CD1c-positive myeloid dendritic cell (primary cell): ENCODE results near the gene BRD1.
"Not testable (repeated sequence)": the region's sequence is repeated elsewhere in the genome, so short reads cannot be mapped to it uniquely, and the experiment has no call there.

Source experiments
- DNase-seq: peaks from one replicate; pipeline ENCODE4 v3.0.0-alpha.2; 2016; ENCODE audit errors: extremely low spot score

Gene BRD1

DNA sequence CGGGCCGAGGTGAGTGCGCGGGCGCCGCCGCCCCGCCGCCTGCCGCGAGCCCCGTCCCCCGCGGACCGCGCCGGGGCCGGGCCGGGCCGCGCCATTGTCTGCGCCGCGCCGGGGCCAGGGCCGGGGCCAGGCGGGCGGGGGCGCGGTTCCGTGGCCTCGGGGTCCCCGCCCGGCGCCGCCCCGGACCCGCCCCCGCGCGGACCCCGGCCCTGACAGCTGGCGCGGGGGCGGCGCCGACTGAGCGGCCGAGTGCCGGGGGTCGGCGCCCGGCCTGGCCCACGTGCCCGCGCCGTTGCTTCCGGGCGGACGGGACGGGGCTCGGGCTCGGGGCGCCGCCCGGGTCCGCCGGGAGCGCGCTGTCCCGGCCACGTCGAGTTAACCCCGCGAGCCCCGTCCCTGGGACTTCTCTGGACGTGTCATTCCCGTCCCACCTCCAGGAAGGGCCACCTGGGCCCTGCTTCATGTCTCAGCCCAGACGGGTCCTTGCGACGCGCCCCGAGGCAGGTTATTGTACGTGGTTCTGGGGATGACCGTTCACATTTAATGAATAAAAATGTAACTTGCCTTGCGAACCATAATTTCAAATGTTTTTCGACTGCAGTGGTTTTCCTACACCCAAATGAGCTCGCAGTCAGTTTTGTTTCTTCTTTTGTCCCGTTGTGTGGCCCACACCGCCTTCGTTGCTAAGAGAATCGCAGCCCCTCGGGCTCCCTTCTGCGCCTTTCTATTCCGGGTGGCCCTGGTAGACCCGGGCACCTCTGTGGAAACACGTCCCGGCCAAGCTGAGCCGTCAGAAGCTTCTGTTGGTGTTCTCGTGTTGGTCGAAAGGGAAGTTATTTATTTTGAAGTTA, 26.5 kb upstream of the BRD1 start:
- DNase-seq: peak; percentile 34

DNA sequence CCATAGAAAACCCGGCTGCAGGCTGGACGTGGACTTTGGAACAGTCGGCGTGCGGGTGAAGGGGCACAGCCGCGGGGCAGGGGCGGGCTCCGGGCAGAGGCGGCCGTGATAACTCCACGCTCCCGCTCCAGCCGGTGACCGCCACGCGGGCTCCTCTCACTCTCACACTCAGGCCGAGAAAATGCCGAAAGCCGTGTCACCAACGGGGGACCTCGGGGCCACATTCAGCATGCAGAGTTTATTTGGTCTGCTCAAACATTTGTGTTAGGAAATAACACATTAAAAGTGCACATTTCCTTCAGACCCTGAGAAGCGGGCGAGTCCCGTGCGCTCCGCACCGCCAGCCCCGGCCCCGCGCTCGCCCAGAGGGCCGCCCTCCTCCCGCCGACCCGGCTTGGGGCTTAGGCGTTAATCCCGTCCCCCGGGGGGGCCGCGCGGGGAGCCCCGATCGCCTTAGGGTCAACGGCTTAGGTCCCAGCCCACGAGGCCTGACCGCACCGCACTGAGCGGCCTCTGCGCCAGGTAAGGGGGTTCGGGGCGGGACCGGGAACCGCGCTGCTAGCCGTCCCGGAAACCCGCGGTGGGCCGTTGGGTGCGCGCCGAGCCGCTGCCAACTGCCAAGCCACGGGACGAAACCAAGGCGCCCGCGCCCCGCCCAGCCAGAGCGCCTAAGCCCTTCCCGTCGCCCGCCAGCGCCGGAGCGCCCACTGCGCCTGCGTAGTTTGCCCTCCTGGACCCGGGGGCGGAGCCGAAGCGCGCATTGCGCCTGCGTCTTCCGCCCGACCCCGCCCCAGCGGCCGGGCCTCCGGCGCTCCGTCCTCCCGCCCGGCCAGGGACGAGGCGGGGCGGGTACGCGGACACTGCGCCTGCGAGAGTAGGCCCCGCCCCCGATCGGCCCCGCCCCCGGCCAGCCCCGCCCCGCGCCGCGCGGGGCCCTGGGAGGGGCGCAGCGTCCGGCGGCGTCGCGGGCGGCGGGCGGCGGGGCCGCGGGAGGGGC, 25.5 kb upstream of the BRD1 start, which contains the start of gene ZBED4:
Gene ZBED4, plus strand, starts transcription at position 947 of the 997 bp plus-strand sequence. CDS start 29,819 bp downstream, outside the sequence.
- peak; percentile 100 for DNase-seq

DNA sequence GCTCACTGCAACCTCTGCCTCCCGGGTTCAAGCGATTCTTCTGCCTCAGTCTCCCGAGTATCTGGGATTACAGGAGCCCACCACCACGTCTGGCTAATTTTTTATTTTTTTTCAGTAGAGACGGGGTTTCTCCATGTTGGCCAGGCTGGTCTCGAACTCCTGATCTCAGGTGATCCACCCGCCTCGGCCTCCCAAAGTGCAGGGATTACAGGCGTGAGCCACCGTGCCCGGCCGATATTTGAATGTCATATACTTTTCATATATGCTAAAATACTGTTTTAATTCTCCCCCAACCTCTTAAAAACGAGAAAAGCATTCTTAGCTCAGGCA, 24.9 kb upstream of the BRD1 start:
- not testable (repeated sequence) for DNase-seq

DNA sequence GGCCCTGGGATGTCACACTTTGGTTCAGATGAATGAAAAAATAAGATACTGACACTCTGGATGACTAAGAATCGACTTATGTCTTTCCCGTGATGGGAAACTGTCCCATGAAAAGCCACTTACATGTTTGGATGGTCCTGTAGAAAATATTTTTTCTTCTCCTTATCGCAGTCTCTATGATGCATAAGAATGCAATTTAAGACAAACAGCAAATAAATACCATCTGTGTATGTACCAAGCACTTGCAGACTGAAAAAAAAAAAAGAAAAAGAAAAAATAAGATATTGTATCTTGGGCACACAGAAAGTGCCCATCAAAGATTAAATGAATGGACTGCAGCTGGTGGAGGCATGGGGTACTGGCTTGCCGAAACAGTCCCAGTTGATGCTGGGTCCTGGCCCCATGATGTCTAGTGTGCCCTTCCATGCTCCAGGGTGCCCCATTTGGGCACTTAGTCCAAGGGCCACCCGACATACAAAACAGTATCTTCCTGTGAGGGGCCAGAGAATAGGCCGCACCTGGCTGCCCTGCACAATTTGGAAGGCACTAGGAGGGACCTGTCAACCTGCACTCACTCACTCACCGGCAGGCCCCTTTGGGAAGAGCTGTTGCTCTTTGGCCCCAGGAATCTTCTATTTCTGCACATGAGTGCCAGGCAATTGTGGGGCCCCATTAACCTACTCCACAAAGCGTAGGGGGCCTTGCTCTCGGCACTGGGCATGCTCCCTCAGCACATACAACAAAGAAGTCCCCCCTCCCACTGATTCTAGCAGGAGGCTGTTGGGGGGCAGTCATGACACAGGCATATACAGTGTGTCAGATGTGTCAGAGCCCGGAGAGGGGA, 23.5 kb upstream of the BRD1 start:
- no peak for DNase-seq

DNA sequence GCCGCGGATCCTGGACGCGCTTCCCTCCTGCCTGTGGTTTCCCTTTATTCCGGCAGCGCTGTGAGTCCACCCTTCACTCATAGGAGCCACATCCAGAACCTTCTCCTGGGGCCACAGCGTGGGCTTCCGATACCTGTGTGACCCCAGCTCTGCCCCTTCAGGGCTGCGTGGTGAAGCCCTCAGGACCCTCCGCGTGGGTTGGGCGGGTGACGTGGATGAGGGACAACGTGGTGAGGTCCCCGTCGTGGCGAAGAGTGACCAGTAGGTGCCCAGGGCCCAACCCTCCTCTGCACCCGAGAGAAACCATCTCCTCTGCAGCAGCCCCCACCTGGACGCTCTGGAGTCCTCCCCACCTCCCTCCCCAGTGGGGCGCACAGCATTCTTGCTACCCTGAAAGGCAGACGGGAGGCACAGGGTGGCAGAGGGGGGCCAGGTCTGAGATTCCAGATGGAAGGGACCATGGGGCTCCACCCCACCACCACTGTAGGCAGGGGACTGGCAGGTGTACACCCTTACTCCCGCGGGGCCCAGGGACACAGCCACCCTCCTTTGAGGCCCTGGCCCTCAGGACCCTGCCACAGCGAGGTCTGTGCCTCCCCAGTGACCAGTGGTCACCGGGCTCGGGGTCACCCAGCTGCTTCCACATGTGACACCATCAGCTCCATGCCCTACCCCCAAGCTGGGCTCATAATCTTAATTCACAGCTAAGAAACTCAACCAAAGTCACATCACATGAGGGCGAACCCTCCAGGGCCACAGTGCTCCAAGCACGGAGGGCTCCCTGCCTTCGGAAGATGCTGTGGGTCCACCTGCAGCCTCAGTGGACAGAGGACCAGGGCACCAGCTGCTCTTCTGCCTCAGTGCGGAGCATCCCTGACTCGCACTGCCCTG, 22.6 kb upstream of the BRD1 start:
- no peak for DNase-seq

DNA sequence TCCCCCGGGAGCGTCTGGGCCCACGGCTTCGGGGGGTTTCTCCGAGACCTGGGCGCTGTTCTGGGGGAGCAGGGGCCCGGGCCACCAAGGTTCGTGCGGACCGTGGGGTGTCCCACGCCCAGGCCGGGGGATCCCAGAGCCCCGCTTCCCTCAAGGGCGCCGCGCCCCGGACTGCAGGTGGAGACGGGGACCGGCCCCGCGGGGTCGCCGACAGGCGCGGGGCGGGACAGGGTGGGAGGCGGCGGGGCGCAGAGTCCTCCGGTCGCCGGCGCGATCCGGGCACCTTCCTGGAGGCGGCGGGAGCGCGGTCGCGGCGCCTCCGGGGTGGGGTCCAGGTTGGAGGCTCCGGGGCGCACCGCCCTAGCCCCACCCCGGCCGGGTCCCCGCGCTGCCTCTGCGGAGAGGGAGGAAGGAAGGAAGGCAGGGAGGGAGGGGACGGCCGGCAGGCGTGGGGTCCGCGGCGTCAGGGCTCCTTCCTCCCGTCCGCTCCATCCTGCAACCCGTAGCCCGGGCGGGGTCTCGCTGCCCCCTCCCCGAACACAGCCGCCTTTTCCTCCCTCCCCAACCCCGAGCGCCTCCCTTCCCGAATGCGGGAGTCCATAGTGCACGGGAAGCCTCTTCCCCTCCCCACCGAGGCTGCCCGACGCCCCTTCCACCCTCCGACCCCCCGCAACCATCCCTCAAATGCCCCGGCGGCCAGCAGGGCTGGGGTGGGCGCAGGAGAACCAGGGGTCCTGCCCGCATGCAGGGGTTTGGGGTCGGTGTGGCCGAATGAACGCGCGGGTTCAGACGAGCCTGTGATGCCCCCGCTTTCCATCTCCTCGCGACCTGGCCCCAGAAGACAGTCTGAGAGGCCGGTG, 21.7 kb upstream of the BRD1 start:
- DNase-seq: no peak

DNA sequence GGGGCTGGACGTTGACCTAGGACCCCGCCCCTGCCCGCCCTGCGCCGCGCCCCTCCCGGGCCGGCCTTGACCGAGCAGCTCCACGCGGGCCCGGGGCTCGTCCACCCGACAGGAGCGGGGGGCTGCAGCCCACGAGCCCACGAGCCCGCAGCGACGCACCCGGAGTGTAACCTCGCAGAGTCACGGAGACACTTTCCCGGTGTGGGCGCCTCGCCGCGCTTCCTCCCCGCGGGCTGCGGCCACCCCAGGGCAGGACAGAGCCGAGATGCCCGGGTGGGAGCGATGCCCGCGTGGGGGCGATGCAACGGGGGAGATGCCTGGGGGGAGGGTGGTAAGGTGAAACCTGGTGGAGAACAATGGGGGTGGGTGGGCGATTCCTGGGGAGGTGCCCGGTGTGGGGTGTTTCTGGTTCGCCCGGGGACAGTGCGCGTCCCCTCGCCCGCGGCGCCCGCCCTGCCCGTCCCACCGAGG, 21.1 kb upstream of the BRD1 start:
- peak; percentile 23 for DNase-seq

DNA sequence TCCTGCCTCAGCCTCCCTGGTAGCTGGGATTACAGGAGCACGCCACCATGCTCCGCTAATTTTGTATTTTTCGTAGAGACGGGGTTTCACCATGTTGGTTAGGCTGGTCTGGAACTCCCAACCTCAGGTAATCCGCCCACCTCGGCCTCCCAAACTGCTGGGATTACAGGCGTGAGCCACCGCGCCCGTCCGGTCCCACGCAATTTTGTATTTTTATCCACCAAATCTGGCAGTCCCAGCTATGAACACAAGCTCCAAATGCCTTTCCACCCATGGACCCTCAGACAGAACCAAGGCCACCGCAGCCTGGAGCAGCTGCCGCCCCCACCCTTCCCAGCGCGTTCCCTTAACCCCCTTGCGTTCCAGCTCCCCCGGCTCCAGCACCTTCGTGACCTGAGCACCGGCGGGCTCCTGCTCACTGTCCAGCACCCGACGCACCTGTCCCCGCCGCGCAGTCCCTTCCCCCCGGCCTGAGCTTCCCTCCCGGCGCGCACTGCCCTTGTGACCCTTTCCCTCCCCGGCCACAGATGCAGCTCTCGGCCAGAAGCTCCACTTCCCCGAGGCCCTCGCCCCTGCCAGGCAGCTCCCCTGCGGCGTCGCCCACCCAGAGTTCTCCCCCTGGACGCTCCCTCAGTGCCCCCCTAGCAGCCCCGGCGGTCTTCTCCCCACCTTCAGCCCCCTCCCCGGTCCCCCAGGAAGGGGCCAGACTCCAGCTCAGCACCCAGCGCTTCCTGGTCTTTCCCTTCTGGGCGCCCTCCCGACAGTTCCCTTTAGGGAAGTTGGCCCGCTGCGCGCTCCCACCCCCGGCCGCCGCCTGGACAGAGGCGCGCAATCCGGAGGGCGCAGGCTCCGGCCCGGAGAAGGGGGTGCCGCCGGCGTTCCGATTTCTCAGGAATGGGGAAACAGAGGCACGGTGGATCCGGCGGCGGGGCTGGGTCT, 20.3 kb upstream of the BRD1 start:
- peak; percentile 79 for DNase-seq

DNA sequence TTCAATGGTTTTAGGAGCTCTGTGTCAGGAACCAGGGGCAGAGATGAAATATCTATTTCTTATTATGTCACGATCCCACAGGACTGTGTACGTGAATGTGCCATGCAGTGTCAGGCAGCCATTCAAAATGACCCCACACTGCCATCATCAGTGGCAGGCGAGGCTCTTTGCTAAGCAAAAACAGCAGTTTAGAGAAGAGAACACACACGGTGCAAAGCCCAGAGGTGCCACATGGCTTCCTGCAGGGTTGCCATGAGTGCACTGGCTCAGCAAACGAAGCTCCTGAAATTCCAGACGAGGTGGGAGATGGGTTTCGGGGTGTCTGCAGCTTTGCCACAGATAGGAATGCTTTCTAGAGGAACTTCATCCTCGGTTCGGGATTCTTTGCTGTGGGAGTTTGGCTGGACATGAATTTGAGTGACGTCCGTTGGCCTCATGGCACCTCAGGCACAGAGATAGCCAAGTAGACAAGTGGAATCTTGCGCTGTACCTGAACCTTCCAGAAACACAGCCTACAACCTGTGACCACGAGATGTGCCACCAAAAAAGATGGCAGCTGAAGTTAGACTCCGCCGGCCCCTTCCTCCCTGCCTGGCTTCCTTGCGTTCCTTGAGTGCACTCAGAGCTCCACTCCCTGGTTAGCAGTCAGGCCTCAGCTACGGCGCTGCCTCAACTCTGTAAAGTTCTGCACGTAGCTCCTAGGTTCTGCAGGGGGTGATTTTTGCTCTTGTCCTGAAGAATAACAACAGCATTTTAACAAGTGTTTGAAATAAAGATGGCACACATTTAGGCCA, 18.2 kb upstream of the BRD1 start:
- DNase-seq: no peak

DNA sequence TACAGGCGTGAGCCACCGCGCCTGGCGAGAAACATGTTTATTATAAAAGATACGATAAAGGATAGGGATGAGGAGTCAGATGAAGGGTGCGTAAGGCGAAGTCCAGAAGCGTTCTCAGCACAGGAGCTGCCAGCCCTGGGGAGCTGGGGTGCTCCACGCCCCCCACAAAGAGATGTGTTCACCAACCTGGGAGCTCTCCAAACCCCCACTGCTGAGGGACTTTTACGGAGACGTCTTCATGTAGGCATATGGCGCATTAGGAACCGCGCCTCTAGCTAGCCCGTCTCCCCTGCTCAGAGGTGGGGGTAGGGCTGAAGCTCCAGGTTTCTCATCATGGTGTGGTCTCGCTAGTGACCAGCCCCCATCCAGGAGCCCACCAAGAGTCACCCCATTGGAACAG, 17.6 kb upstream of the BRD1 start:
- DNase-seq: no peak

DNA sequence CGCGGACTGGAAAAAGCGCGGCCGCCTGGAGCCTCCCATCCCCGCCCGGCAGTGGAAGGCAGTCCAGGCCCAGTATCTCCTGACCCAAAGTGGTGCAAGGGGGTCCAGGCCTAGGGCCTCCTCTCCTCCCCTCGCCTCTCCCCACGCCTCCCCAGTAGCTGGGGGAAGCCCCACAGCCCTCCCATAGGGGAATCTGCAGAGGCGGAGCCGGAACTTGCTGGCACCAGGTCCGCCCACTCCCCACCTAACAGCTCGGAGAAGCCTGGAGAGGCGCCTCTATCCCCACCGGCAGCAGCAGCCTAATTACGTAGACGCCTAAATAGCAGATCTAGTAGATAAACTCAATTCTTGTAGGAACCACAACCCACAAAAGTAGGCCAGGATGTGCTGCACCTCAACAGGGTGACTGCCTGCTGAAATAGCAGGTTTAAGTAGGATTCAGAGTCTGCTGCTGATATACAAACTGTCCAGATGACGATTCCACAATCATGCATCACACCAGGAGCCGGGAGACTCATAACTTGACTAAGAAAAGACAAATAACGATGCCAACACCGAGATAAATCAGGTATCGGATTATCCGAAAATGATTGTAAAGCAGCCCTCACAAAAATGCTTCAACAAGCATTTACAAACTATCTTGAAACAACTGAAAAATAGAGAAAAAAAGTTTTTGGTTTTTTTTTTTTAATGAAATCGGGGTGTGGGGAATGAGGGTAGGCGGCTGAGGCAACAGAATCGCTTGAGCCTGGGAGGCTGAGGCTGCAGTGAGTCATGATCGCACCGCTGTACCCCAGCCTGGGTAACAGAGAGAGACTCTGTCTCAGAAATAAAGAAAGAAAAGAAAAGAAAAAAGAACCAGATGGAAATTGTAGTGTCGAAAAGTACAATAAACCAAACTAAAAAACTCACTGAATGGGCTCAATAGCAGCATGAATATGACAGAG, 11.4 kb upstream of the BRD1 start:
- DNase-seq: peak; percentile 70

DNA sequence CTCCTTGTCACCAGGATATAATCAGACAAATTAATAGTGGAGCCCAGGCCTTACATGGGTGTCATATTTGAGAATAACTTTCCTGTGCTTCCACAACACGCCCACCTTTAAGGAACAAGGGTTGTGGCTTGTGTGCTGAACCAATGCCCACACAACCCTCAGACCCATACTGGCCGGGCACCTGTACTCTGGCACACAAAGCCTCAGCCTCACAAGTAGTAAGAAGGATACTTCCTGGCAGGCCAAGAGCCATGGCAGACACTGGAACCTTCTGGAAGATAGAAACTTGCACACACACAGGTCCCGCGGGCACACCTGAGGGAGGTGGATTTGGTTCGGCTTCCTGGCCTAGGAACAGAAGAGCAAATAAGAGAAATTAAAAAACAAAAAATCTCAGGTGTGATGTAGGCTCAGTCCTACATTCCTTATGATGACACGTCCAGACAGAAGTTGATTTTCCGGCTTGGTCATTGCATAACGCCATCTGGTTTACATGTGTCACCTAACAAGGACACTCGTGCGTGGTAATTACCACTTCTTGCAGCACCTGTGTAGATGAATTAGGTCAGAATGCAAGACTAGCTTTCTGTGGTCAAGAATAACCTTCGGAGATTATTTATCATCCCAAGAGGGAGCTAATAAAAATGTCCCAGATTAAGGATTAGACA, 5.8 kb upstream of the BRD1 start:
- DNase-seq: no peak

DNA sequence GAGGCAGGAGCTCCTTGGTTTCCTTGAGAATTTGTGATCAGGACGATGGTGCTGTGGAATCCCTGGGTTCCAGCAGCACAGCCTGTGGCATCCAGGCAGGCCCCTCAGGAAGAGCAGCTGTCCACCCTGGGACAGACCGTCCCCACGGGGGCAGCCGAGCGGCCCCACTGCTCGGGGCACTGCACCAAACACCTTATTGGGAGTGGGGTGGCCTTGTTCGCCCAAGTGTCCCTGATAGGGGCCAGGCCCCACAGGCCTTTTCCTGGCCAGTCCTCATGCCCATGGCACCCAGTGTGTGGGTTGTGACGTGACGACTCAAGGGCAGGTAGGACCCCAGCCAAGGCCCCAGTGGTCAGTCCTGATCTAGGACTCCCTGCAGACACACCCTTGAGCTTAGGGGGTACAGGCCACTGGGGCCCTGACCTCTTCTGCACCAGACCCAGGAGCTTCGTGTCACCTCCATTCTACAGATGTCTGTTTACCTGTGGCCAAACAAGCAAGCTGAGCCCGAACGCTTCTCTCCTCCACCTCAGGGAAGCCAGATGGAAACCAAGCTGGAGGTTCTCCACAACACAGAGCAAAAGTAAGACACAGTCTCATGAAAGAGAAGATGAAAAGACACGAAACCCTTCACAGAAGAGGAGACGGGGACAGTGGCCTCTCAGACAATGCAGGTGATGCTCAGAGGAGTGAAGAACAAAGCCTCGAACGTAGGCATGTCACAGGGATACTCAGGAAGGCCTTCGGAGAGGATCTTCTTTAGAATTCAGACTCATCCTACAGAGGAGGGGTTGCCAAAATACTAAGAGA, 1.6 kb upstream of the BRD1 start:
- DNase-seq: no peak

DNA sequence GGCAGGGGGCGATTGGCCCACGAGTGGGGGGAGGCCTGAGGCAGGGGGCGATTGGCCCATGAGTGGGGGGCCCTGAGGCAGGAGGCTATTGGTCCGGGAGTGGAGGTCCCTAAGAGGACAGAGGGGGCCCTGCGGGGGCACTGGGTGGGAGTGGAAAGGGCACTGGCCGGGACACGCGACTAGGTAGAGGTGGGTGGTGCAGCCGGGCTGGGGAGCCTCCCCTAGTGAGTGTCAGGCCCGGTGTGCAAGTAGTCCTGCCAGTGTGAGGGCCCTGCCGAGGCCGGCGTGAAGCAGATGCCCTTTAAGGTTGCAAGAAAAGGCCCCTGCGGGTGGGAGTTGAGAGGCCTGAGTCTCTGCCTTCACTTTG, 909 bp upstream of the BRD1 start:
- DNase-seq: no peak

DNA sequence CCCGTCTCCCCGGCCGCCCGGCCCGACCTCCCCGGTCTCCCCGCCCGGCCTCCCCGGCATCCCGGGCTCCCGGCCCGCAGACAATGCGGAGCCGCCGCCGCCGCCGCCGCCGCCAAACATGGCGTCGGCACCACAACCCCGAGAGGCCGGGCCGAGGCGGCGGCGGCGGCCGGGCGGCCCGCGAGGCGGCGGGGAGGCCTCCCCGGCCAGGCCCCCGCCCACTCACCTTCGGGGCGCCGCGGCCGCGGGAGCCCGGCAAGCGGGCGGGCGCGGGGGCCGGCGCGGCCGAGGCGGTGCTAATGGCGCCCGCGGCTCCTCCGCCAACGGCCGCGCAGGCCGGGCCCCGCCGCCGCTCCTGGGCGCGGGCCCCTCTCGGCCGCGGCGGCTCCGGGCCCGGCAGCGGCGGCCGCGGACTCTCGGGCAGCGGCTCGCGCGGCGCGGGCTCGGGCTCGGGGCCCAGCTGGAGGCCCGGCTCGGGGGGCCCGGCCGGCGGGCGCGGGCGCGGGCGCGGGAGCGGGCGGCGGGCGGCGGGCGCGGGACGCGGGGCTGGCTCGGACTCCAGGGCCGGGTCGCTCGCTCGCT, 311 bp downstream of the BRD1 start:
- DNase-seq: peak; percentile 65
